Fibroblast of peridontal ligament (primary cell): ENCODE data around the gene NINL.
"Not testable (repeated sequence)": the region's sequence is repeated elsewhere in the genome, so short reads cannot be mapped to it uniquely, and the experiment has no call there.

Source experiments
- DNase-seq: peaks from one replicate; pipeline ENCODE4 v3.0.0-alpha.2; 2010; ENCODE audit errors: extremely low read depth

Gene NINL

DNA sequence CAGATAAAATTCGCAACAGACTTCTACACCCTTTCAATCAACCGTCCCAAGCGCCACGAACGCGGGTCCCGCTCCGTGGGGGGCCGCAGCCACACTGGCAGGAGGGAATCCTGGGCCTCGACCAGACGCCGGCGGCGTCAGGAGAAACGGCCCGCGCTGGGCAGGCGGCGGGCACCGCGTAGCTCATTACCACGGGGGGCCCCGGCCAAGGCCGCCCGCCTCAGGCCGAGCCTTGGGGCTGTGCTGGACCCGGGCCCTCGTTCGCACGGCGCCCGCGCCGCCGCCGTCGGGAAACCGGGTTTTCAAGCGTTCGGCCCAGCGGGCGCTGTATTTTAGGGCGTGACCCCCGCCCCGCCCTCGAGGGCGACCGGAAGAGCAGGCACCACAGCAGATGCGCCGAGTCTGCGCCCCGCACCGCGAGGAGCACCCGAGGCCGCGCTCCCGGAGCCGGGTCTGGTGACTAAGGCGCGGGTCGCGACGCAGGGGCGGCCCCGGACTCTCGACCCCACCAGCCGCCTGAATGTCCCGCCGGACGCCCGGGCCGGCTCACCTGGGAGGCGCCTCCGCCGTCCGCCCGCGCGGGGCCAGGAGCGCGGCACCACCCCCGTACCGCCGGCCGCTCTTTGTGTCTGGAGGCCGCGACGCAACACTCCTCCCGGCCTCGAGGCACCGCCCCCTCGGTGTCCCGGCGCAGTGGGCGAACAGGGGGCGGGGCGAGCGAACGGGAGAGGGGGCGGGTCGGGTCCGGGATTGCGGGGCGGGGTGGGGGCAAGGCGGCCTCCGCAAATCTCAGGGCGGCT, at the start of gene NINL:
NINL (minus strand) TSS at position 627 of the 800 bp plus-strand sequence. CDS start 58,944 bp downstream, outside the sequence.
- peak; percentile 35 for DNase-seq

DNA sequence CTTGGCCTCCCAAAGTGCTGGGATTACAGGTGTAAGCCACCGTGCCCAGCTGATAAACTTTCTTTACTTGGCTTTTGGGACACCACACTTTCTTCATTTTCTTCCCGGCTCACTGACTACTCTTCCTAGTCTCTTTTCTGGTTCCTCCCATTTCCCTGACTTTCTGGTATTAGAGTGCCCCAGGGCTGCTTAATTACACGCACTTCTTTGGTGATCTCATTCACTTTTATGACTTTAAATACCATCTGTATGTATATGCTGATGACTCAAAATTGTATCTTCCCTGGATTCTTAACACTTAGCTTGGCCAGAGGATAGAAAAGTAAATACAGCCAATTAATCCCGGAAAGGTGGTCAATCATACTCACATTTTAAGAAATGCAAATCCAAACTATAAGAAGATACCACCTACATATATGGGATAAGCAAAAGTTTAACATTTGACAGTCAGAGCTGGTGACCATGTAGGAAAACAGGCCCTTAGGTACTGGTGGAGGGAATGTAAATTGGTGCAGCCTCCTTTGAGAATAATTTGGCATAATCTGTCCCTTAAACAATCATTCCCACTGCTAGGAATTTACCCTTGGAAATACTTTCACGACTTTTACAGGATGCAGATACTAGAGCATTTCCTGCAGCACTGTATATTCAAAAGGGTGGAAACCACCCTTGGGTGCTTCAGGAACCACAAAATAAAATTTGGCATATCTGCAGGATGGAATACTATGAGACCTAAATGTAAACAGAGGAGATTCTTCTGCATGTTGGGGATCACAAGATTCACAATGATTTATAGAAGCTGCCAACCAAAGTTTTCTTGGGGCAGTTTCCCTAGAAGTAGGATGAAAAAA, 47.8 kb upstream of the NINL start:
- no peak for DNase-seq

DNA sequence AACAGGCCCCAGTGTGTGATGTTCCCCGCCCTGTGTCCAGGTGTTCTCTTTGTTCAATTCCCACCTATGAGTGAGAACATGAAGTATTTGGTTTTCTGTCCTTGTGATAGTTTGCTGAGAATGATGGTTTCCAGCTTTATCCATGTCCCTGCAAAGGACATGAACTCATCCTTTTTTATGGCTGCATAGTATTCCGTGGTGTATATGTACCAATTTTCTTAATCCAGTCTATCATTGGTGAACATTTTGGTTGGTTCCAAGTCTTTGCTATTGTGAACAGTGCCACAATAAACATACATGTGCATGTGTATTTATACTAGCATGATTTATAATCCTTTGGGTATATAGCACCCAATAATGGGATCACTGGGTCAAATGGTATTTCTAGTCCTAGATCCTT, 45.3 kb upstream of the NINL start:
- not testable (repeated sequence) for DNase-seq

DNA sequence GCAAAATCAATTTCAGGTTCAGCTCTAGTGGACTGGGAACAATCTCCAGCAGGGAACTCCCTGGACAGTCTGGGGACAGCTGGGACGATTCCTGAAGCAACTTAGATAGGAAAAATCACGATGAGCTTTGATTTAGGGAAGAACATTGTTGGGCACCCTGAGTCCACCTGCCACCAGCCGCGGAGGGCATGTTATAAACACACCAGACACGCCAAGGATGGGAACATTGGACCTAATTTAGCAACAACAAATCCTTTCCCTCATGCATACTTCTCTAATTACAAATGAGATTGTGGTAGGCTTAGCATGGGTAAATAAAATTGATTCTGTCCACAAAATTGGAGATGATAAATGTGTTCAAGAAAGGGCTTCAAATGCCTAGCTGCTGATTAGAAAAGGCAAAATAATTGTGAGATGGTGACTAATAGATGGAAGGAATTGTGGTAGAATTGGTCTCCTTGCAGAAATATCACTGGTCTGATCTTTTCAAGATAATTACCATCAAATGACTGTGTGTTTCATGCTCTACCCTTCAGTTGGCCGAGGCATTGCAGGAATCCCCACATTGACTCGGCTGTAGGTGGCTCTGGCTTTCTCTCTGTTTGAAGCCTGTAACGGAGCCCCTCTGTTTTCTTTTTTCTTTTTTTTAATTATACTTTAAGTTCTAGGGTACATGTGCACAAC, 44.6 kb upstream of the NINL start:
- DNase-seq, result no peak

DNA sequence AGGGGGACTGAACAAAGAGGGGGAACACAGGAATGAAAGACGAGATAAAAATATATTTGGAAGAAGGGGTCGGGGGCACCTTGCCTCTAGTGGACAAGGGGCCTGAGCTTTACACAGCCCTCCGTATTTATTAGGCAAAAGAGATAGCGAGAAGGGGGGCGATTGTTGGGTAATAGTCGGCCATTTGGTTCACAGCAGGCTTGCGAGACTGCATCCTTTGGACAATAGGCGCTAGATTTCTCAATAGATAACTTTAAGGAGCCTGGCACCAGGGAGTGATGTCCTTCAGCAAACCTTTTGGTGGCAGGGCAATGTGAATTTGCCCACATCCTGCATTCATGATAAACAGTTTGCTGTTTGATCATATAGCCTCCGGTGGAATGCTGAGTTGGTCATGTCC, 41.4 kb upstream of the NINL start:
- DNase-seq, result no peak

DNA sequence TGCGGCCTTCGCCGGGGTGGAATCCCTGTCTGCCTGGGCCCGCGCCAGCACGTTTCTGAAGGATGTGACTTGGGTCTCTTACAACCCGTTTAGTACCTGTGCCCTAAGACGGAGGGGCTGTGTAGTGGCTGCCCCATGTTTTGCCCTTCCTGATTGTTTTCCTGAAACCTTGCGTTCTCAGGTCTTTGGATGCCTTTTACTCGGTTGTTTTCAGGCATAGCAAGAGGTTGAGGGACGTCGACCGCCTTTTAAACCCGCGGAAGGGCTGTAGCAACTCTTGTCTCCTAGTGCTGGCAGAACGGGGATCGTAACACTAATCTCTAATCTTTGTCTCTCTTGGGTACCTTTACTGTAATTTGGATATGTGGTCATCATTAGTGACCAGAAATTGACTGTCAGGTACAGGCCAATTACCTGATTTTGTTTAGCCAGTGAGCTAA, 39.2 kb upstream of the NINL start:
- DNase-seq, result no peak

DNA sequence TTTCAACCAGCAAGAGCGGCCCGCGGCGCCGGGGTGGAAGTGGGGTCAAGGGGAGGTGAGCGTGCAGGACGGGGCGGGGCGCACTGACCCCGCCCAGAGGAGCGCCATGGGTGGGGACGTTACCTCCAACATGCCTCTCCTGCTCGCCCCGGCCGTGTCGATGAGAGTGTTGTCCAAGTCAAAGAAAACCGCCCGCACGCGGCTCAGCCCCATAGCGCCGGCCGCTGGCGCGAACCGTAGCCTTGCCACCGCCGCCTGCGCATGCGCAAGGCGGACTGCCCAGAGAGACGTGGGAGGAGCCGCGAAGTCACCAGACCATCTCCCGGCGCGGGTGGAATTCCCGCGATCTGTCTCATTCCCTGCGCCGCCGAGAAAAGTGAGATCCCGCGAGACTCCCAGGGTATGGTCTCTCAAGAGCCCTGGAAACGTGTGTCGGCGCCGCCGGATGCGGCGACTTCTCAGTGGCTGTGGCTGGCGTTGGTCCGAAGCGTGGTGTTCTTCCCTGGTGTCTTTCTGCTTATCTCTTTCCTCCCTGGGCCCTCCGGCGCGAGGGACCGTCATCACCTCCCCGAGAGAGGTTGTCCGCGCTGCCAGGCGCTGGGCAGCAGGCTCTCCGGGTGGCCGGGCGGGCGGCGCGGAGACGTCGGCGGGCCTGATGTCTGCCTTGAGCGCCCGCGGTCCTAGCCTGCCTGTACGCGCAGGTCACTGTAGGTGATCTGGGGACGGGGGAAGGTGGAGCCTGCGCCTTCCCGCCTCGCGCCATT, 38.6 kb upstream of the NINL start, which contains the start of gene NANP:
NANP (minus strand) TSS at position 279 of the 764 bp plus-strand sequence; CDS start at position 213, 66 bp downstream.
- DNase-seq, result peak; percentile 98

DNA sequence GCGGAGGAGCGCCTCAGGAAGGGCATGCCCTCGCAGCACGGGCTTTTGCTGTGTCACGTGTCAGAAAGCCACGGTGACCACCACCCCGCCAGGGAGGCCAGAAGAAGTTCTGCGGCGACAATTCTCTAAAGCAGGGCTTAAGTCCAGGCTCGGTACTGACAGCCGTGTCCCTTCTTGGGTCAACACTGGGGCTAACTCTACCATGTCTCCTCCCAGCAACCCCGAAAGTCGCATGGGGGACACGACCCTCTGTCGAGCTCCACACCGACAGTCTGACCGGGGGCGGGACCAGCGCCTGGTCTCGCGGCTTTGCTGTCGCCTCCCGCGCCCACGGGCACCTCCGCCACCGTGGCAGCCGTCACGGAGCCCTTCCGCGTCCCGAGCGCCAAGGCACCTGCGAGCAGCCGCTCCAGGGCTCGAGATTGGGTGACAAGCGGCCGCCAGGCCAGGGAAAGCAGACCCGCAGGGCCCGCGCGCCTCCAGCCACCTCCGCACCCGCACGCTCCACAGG, 37.9 kb upstream of the NINL start:
- DNase-seq, result no peak

DNA sequence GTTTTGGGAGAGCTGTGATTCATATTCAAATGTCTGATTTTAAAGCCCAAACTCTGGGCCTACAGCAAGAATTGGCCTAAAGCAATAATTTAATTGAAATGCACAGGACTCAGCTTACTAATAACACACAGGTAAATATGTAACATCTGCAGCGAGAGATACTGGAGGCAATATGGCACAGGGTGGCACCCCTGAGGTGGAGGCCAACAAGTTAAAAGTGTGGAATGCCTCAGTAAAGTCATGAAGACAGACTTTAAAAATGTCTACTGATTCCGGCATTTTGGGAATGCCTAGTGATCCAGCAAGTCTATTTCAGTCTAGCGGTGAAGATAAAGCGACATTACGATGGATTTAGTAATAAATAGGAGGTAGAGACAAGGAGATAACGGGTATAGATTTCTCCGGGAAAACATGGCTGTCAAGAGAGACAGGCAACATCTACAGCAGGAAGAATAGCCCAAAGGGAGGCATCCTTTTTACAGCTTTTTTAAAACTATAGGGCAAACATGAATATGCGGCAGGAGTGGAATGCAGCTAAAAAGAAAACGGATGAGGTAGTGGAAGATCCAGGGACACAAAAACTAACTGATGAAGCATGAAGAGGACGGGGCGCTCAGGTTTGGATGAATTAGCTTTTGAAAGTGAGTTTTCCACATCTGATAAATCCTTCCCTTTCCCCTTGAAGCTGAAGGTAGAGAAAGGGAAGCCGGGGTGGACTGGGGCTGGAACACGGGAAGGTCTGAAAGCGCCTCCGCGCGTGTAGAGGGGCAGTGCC, 37.3 kb upstream of the NINL start:
- DNase-seq, result peak; percentile 37

DNA sequence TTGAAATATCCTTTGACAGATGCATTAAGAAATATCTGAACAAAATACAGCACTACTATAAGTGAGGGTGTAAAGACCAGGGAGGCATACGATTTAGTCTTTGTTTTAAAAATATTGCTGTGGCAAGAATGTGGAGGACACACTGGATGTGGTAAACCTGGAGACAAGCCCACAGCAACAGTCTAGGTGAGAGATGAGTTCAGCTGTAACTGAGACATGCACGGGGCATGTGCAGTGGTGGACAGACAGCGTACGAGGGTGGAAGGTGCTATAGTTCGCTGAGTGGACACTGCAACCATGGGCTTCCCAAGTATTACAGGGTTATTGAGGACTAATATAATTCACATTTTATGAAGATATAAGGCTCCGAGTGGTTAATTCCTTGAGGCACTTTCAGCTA, 36.7 kb upstream of the NINL start:
- no peak for DNase-seq

DNA sequence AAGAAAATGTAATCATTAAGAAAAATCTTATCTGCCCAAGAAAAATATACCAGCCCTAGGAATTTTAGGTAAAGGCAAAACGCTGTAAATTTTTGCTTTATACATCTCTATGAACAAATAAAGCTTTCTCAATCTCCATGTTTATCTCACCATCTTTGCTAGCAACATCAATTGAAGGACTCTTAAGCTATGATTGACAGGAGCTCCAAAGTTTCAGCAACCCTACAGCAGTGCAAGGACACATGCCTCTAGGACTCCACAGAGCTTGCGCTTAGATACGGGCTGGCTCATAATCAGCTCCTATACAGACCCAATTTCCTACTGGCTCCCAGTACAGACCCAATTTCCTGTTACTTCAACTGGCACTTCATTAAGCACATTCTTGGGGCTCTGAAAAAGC, 34.2 kb upstream of the NINL start:
- DNase-seq, result no peak

DNA sequence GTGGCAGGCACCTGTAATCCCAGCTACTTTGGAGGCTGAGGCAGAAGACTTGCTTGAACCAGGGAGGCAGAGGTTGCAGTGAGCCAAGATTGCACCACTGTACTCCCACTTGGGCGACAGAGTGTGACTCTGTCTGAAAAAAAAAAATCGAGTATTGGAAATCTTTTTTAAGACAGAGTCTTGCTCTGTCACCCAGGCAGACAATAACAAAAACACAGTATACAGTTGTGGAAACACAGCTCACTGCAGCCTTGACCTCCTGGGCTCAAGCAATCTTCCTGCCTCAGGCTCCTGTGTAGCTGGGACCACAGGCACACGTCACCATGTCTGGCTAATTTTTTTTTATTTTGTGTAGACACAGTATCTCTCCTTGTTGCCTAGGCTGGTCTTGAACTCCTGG, 23.4 kb upstream of the NINL start:
- DNase-seq, result no peak

DNA sequence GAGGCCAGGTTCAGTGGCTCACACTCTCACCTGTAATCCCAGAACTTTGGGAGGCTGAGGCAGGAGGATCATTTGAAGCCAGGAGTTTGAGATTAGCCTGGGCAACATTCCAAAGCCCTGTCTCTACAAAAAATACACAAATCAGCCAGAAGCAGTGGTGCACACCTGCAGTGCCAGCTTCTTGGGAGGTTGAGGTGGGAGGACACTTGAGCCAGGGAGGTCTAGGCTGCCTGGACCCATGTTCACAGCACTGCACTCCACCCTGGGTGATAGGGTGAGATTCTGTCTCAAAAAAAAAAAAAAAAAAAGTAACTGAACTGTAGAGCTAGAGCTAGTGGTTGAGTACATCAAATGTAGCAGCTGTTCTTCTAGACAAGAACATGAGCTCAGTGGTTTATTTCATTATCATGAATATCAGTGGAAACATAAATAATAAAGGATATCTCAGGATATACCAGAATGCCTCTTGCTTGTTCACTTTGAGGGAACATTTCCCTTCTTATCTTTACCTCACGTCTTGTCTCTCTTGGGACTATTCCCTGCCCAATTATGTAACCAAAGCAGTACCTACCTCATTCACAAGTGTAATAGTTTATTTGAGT, 20.9 kb upstream of the NINL start:
- DNase-seq, result no peak

DNA sequence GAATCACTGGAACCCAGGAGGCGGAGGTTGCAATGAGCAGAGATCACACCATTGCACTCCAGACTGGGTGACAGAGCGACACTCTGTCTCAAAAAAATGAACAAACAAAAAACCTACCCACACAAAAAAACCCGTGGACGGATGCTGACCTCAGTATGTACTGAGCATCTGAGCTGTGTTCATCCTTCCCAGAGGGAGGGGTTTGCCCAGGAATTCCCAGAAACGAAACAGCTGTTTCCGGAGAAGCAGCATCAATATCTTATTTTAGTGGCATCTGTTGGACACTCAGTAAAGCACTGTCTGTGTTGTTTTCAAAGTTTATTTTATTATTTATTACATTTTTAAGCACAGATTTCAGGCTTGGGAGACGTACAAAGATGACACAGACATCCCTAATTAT, 19.8 kb upstream of the NINL start:
- no peak for DNase-seq

DNA sequence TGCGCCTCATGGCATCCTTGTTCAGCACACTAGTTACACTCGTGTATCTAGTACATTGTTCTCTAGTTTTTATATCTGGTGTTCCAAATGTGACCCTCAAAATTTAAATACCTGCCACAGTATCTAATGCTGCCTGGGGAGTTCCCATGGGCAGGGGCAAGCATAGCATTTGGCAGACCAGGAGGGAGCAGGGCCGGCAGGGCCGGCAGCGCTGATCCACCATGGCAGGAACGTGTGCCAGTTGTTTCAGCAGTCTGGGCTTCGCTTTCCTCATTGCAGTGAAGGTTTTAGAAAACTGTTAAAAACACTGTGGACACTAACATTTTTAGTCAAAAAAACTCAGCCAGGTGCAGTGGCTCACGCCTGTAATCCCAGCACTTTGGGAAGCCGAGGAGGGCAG, 19.3 kb upstream of the NINL start:
- no peak for DNase-seq

DNA sequence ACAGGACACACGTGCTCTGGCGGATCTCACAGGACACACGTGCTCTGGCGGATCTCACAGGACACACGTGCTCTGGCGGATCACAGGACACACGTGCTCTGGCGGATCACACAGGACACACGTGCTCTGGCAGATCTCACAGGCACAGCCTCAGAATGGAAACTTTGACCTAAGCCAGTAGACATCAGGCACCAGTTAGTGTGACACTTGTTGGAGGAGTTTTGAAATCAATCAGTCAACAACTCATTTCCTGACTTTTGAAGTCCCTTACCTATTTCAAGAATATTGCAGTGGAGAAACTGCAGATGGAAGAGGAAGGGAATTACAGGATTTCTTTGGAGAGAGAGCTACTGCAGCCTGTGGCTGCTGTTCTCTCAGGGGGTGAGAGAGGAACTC, 17.6 kb upstream of the NINL start:
- not testable (repeated sequence) for DNase-seq

DNA sequence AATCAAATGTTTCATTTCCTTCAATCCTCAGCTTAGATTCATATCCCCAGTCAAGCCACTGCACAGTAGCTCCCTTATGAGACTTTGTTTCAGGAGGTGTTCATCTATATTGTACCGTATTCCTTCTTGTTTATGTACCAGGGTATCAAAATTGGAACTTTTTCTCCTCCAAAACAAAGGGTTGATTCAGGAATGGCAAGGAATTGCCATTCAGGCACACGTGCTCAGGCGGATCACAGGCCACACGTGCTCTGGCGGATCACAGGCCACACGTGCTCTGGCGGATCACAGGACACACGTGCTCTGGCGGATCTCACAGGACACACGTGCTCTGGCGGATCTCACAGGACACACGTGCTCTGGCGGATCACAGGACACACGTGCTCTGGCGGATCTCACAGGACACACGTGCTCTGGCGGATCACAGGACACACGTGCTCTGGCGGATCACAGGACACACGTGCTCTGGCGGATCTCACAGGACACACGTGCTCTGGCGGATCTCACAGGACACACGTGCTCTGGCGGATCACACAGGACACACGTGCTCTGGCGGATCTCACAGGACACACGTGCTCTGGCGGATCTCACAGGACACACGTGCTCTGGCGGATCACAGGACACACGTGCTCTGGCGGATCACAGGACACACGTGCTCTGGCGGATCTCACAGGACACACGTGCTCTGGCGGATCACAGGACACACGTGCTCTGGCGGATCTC, 17.0 kb upstream of the NINL start:
- not testable (repeated sequence) for DNase-seq

DNA sequence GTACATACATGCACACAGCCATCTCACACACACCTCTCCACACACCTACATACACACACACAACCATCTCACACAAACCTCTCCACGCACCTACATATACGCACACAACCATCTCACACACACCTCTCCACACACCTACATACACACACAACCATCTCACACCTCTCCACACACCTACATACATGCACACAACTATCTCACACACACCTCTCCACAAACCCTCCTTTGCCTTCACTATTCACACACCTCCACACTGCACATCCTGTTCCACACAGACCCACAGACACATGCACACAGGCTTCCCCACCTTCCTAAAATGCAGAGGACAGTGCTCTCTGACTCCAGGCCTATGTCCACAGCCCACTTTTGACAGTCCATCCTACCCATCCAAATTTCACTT, 16.3 kb upstream of the NINL start:
- DNase-seq, result no peak

DNA sequence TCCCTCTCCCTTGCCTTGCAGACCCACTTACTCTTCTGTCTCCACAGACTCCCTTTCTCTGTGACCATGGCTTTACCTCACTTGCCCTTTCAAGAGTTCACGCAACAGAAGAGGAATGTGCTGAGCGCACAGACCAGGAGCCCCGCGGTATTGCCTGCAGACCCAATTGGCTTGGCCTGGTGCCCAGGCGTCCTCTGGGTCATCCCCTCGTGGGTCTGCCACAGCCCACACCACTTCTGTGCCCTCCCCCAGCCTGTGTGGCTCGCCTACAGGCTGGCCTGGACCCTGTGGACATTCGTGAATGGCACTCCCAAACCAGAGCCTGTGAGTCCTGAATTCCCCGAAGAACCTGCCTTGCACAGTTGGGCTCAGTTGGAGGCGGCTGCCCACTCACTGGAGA, 15.3 kb upstream of the NINL start:
- peak; percentile 43 for DNase-seq
